Right lobe of liver (tissue), 4 donors: ENCODE results near the gene AKAP13.

Experiments
- POLR2A ChIP-seq: fragments of 450-650 bp; IDR thresholded peaks from one replicate; pipeline ENCODE4 v1.6.1; 2017; ENCODE audit warnings: antibody characterized with exemption, mild to moderate bottlenecking
- TF ChIP-seq, protein P1 (sequence below), 4 donors: fragments of 200-600 bp in 3 of 4; fragments of 450-650 bp in 1 of 4; IDR thresholded peaks; one replicate each; pipeline versions ENCODE4 v1.5.1 to v1.8.0; 2016 to 2022; ENCODE audit warnings: antibody characterized with exemption in 4 of 4, mild to moderate bottlenecking in 2 of 4
- donor health status: DM: no; HTN: no; CAD: no.
- donor health status: DM: no; HTN: no; CAD: no.
- donor health status: DM: no; HTN: yes; CAD: no.

DNA sequence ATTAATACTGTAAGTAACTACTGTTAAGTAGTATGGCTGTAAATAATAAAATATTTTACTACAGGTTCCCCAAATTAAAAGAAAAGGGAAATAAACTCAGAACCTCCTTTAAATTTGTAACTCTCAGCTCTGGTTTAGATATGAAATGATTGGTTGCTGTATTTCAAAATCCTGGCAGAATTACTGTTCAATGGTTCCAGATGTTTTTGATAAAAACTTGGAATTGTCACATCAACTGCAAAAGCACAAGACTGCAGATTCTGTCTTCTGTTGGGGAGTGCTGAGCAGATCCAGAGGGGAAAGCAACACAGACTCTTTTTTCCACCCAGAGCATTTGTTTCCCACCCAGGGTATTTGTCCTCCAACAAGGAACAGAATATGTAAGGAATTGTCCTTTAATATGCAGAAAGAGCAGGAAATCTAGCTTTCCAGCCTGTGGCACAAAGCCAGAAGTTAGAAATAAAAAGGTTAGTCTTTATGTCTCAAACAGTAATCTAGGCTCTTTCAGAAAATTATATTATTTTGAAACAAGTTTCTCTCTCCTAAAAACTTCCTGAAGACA is 236.2 kb downstream of the AKAP13 start:
- TF ChIP-seq, protein P1, sequence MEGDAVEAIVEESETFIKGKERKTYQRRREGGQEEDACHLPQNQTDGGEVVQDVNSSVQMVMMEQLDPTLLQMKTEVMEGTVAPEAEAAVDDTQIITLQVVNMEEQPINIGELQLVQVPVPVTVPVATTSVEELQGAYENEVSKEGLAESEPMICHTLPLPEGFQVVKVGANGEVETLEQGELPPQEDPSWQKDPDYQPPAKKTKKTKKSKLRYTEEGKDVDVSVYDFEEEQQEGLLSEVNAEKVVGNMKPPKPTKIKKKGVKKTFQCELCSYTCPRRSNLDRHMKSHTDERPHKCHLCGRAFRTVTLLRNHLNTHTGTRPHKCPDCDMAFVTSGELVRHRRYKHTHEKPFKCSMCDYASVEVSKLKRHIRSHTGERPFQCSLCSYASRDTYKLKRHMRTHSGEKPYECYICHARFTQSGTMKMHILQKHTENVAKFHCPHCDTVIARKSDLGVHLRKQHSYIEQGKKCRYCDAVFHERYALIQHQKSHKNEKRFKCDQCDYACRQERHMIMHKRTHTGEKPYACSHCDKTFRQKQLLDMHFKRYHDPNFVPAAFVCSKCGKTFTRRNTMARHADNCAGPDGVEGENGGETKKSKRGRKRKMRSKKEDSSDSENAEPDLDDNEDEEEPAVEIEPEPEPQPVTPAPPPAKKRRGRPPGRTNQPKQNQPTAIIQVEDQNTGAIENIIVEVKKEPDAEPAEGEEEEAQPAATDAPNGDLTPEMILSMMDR (IDR thresholded peaks at IDR 0.05) = no peak
- TF ChIP-seq POLR2A = no peak
